Caco-2 (cell line): Measurements from ENCODE around the gene XIRP1. TPM values are rescaled to one million over a fixed set of nuclear protein-coding genes. Genes with fewer than 3 reads are reported as not detected.

ENCODE experiments used
- BruUV-seq: library from RNA; stranded (reverse); fragments of 400-500 nt; replicated peaks from 2 replicates; lab custom pipeline; 2021; lab: Mats Ljungman, UMichigan
- CTCF ChIA-PET: fragments of 300-600 bp; sonication (Branson Sonifier 250); formaldehyde crosslinking; loops from one replicate; lab custom pipeline; 2022; ENCODE audit warnings: antibody characterized with exemption; lab: Charles Lee
- POLR2A ChIA-PET: fragments of 300-600 bp; sonication (Branson Sonifier 250); formaldehyde crosslinking; loops from one replicate; lab custom pipeline; 2022; ENCODE audit warnings: antibody characterized with exemption; lab: Charles Lee
- DNase-seq, 2 experiments: peaks; one replicate each; pipeline versions ENCODE4 v3.0.0 to v3.0.0-alpha.2; 2020 to 2022
- H3K27me3 ChIP-seq: replicated peaks from 2 replicates; pipeline ENCODE4 v1.6.0; 2011; ENCODE audit warnings: low read length; ENCODE audit not compliant: control insufficient read depth, insufficient read depth
- H3K36me3 ChIP-seq: 2 replicates; pipeline ENCODE4 v1.5.1; 2011; ENCODE audit warnings: low read length; ENCODE audit not compliant: control insufficient read depth, insufficient read depth
- H3K4me1 ChIP-seq: fragments of 250-450 bp; sonication (Bioruptor Pico); 2 replicates; pipeline ENCODE4 v1.5.1; 2020; ENCODE audit warnings: mild to moderate bottlenecking
- H3K4me3 ChIP-seq: 2 replicates; pipeline ENCODE4 v1.5.1; 2011; ENCODE audit warnings: low read depth, mild to moderate bottlenecking, control low read depth, low read length
- H3K9me3 ChIP-seq: fragments of 250-450 bp; sonication (Bioruptor Pico); 2 replicates; pipeline ENCODE4 v1.5.1; 2020; ENCODE audit warnings: mild to moderate bottlenecking, moderate library complexity
- H3K27ac Mint-ChIP-seq: one replicate; pipeline ENCODE4 v1.8.0; 2022; ENCODE audit warnings: mixed read lengths; ENCODE audit not compliant: unreplicated experiment
- H3K27me3 Mint-ChIP-seq: one replicate; pipeline ENCODE4 v1.8.0; 2022; ENCODE audit warnings: mixed read lengths; ENCODE audit not compliant: insufficient read depth, unreplicated experiment
- H3K36me3 Mint-ChIP-seq: one replicate; pipeline ENCODE4 v1.8.0; 2022; ENCODE audit warnings: mild to moderate bottlenecking, mixed read lengths; ENCODE audit not compliant: insufficient read depth, unreplicated experiment
- H3K4me1 Mint-ChIP-seq: one replicate; pipeline ENCODE4 v1.8.0; 2022; ENCODE audit warnings: low read depth, mixed read lengths; ENCODE audit not compliant: unreplicated experiment
- H3K4me3 Mint-ChIP-seq: one replicate; pipeline ENCODE4 v1.8.0; 2022; ENCODE audit warnings: mild to moderate bottlenecking, moderate library complexity, mixed read lengths; ENCODE audit not compliant: unreplicated experiment
- H3K9me3 Mint-ChIP-seq: one replicate; pipeline ENCODE4 v1.8.0; 2022; ENCODE audit warnings: mixed read lengths; ENCODE audit not compliant: unreplicated experiment
- intact Hi-C: fragments of 100-400 bp; cut with micrococcal nuclease; formaldehyde crosslinking; loops from one replicate; pipeline ENCODE4 v1.10.0; 2022; ENCODE audit not compliant: unreplicated experiment
- total RNA-seq: library from RNA; stranded (reverse); gene quantifications from 2 replicates; pipeline ENCODE4 v1.2.3, GENCODE V29; 2022
- TF ChIP-seq, protein P1 (sequence below), 2 experiments: fragments of 200-600 bp in 1 of 2; IDR thresholded peaks; 1 replicate in 1 of 2; 2 replicates in 1 of 2; pipeline versions ENCODE4 v1.5.1 to v1.8.0; 2011 to 2022; ENCODE audit warnings: antibody characterized with exemption in 1 of 2, control low read depth in 1 of 2, inconsistent platforms in 1 of 2, low read depth in 1 of 2, low read length in 1 of 2, mild to moderate bottlenecking in 1 of 2, moderate library complexity in 1 of 2; ENCODE audit not compliant: insufficient read depth in 1 of 2, severe bottlenecking in 1 of 2, unreplicated experiment in 1 of 2

Gene XIRP1
- total RNA-seq, 1 experiment from 2014 or later = not detected

DNA sequence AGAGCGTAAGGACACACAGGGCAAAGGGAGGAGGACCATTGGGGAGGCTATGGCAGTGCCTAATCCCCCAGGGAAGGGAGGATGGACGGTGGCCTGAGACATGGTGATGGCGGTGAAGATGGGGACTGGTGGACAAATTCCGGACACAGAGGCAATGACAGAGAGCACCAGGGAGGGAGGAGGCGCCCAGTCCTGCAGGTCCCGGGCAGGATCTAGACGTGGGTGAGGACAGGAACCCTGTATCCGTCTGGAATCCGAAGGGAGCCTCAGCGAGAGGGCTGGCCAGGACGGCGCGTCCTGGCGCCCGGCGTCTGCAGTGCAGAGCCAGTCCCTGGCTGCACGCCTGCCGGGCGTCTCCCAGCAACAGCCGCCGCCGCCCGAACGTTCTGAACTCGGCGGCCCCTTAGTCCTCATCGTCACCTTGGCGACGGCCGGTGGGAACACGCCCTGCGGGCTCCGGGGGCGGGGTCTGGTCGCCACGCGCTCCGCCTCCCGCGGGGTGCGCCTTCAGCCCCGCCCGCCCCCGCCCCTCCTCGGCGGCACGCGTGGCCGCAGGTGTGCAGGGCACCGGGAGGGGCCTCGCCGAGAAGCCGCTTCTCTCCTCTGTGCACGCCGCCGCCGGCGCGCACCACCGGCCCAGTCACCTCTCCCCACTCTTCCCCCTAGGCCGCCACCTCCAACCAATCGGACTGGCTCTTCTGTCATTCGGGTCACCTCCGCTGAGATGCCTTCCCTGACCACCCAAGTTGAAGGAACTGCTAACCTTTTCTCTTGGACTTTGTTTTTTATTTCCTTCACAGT is 11.6 kb downstream of the XIRP1 start:
- BruUV-seq = no TSS peak
- H3K27me3 Mint-ChIP-seq = no peaks in the 10 kb centered on the region
- peak overlapping the region; percentile 37 for H3K4me3 ChIP-seq
- no peaks in the 10 kb centered on the region for H3K36me3 ChIP-seq
- H3K4me1 ChIP-seq = peaks cover 24% of the 10 kb centered on the region
- CTCF ChIA-PET = no interaction called here
- H3K4me1 Mint-ChIP-seq = peaks cover 33% of the 10 kb centered on the region
- POLR2A ChIA-PET = no interaction called here
- H3K27ac Mint-ChIP-seq = peak overlapping the region; percentile 97
- intact Hi-C loops = loop anchor here (2.0 kb wide), 1 partner anchor 54 kb away; no protein-coding TSS in a partner anchor
- no peaks in the 10 kb centered on the region for H3K27me3 ChIP-seq
- H3K9me3 Mint-ChIP-seq = no peaks in the 10 kb centered on the region
- H3K9me3 ChIP-seq = no peaks in the 10 kb centered on the region
- peak overlapping the region; percentile 88 for H3K4me3 Mint-ChIP-seq
- TF ChIP-seq, protein P1, sequence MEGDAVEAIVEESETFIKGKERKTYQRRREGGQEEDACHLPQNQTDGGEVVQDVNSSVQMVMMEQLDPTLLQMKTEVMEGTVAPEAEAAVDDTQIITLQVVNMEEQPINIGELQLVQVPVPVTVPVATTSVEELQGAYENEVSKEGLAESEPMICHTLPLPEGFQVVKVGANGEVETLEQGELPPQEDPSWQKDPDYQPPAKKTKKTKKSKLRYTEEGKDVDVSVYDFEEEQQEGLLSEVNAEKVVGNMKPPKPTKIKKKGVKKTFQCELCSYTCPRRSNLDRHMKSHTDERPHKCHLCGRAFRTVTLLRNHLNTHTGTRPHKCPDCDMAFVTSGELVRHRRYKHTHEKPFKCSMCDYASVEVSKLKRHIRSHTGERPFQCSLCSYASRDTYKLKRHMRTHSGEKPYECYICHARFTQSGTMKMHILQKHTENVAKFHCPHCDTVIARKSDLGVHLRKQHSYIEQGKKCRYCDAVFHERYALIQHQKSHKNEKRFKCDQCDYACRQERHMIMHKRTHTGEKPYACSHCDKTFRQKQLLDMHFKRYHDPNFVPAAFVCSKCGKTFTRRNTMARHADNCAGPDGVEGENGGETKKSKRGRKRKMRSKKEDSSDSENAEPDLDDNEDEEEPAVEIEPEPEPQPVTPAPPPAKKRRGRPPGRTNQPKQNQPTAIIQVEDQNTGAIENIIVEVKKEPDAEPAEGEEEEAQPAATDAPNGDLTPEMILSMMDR (IDR thresholded peaks at IDR 0.05; ENCODE audit: insufficient read depth in 1 of 2, low read depth in 1 of 2, low read length in 1 of 2, severe bottlenecking in 1 of 2, unreplicated experiment in 1 of 2) = no peak
- peak; percentile 89 to 94 for DNase-seq
- peaks cover 10% of the 10 kb centered on the region for H3K36me3 Mint-ChIP-seq

DNA sequence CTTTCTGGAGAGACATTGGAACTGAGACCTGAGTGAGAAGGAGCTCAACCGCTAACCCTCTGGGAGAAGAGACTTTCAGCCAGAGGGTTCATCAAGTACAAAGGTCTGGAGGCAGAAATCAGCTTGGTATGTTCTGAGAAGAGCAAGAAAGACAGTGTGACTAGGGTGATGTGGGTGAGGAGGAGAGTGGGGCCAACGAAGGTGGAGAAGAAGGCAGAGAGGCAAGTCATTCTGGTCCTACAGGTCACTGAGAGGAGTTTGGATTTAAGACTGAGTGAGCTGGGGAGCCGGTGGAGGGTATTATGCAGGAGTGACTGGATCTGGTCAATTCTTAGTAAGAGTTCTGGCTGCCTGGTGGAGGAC is 12.2 kb downstream of the XIRP1 start:
- no peaks in the 10 kb centered on the region for H3K27me3 ChIP-seq
- Mint-ChIP-seq H3K36me3 (peaks cover 10% of the 10 kb centered on the region), H3K4me3 (peak overlapping the region; percentile 88), H3K27ac (peak overlapping the region; percentile 97), H3K4me1 (peaks cover 34% of the 10 kb centered on the region), H3K9me3 (peaks cover under 1% of the 10 kb centered on the region), H3K27me3 (no peaks in the 10 kb centered on the region)
- BruUV-seq = no TSS peak
- ChIA-PET POLR2A (no interaction called here), CTCF (interaction anchor here (0.7 kb wide), 1 partner anchor 108 kb away, joined by 6 read pairs; no protein-coding TSS in a partner anchor)
- intact Hi-C loops = loop anchor here (2.0 kb wide), 1 partner anchor 53 kb away; no protein-coding TSS in a partner anchor
- H3K36me3 ChIP-seq = no peaks in the 10 kb centered on the region
- no peaks in the 10 kb centered on the region for H3K9me3 ChIP-seq
- peaks cover 24% of the 10 kb centered on the region for H3K4me1 ChIP-seq
- H3K4me3 ChIP-seq = peak overlapping the region; percentile 37
- TF ChIP-seq, protein P1 (IDR thresholded peaks at IDR 0.05; ENCODE audit: insufficient read depth in 1 of 2, low read depth in 1 of 2, low read length in 1 of 2, severe bottlenecking in 1 of 2, unreplicated experiment in 1 of 2) = no peak
- no peak for DNase-seq

DNA sequence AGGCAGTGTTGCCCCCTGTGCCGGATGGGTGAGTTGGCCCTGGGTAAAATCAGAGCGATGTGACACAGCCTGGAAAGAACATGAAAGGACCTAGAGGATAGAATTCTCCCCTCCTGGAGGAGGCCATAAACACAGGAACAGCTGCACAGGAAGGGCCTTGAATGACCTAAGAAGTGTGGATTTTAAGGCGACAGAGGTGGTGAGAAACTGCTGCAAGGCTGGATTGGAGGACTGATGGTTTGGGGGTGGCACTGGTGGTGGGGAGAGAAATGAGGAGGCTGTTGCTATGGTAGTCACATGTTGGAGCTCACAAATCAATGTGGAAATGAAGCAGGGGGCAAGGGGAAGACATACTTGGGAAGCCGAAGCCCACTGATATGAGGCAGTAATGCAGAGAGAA is 13.8 kb downstream of the XIRP1 start:
- no peaks in the 10 kb centered on the region for H3K27me3 Mint-ChIP-seq

More for the DNA sequence above, 13.8 kb downstream of the XIRP1 start:
- peak overlapping the region; percentile 51 for H3K27ac Mint-ChIP-seq
- DNase-seq = no peak
- Histone ChIP-seq H3K27me3 (no peaks in the 10 kb centered on the region), H3K4me3 (no peak overlapping the region), H3K9me3 (no peaks in the 10 kb centered on the region), H3K4me1 (peaks cover 24% of the 10 kb centered on the region), H3K36me3 (no peaks in the 10 kb centered on the region)
- H3K36me3 Mint-ChIP-seq = peaks cover 13% of the 10 kb centered on the region
- BruUV-seq = no TSS peak
- H3K4me1 Mint-ChIP-seq = peaks cover 41% of the 10 kb centered on the region
- intact Hi-C loops = no loop called here
- ChIA-PET CTCF (interaction anchor here (1.1 to 1.9 kb wide), 4 partner anchors 23 to 53 kb away, joined by 3 to 11 read pairs (median 4); no protein-coding TSS in a partner anchor), POLR2A (no interaction called here)
- H3K4me3 Mint-ChIP-seq = peak overlapping the region; percentile 27
- H3K9me3 Mint-ChIP-seq = peaks cover 9% of the 10 kb centered on the region
- TF ChIP-seq, protein P1 (IDR thresholded peaks at IDR 0.05; ENCODE audit: insufficient read depth in 1 of 2, low read depth in 1 of 2, low read length in 1 of 2, severe bottlenecking in 1 of 2, unreplicated experiment in 1 of 2) = no peak
